Spleen (tissue), 11 donors: ENCODE data around the gene SHISA9. TPM values are rescaled to one million over a fixed set of nuclear protein-coding genes. Genes with fewer than 3 reads are reported as not detected.

Experiments used
- DNase-seq: peaks from one replicate; pipeline ENCODE4 v3.0.0-alpha.2; 2020
- H3K27ac ChIP-seq, 8 donors: fragments of 200-600 bp; sonication (generic) in 7 of 8; 1 replicate in 4 of 8; 2 replicates in 4 of 8; pipeline versions ENCODE4 v1.5.0 to v1.8.0; 2016 to 2021; ENCODE audit warnings: inconsistent platforms in 4 of 8, mild to moderate bottlenecking in 4 of 8, moderate library complexity in 1 of 8
- H3K27me3 ChIP-seq, 7 donors: fragments of 200-600 bp; sonication (generic) in 6 of 7; replicated peaks in 1 of 7; 1 replicate in 4 of 7; 2 replicates in 3 of 7; pipeline versions ENCODE4 v1.5.0 to v1.8.0; 2016 to 2021; ENCODE audit warnings: inconsistent platforms in 3 of 7, mild to moderate bottlenecking in 1 of 7
- H3K36me3 ChIP-seq, 6 donors: fragments of 200-600 bp; sonication (generic) in 5 of 6; 1 replicate in 4 of 6; 2 replicates in 2 of 6; pipeline versions ENCODE4 v1.5.0 to v1.8.0; 2016 to 2021; ENCODE audit warnings: inconsistent platforms in 2 of 6
- H3K4me1 ChIP-seq, 6 donors: fragments of 200-600 bp; sonication (generic) in 5 of 6; 1 replicate in 3 of 6; 2 replicates in 3 of 6; pipeline versions ENCODE4 v1.5.0 to v1.8.0; 2016 to 2021; ENCODE audit warnings: inconsistent platforms in 3 of 6
- H3K4me3 ChIP-seq, 8 donors: fragments of 200-600 bp; sonication (generic) in 7 of 8; 1 replicate in 4 of 8; 2 replicates in 4 of 8; pipeline versions ENCODE4 v1.5.0 to v1.8.0; 2016 to 2021; ENCODE audit warnings: inconsistent platforms in 4 of 8, mild to moderate bottlenecking in 4 of 8, moderate library complexity in 2 of 8
- H3K9me3 ChIP-seq, 8 donors: fragments of 200-600 bp; sonication (generic) in 7 of 8; 1 replicate in 4 of 8; 2 replicates in 4 of 8; pipeline versions ENCODE4 v1.5.0 to v1.8.0; 2016 to 2021; ENCODE audit warnings: inconsistent platforms in 4 of 8
- CTCF ChIP-seq, 11 experiments: fragments of 200-600 bp in 7 of 11; fragments of 450-650 bp in 4 of 11; sonication (generic) in 4 of 11; IDR thresholded peaks in 8 of 11; conservative IDR thresholded peaks in 3 of 11; 1 replicate in 7 of 11; 2 replicates in 4 of 11; pipeline versions ENCODE4 v1.4.0 to v1.8.0; 2016 to 2021; ENCODE audit warnings: antibody characterized with exemption in 11 of 11, inconsistent platforms in 4 of 11, mild to moderate bottlenecking in 1 of 11
- POLR2A ChIP-seq, 3 donors: fragments of 450-650 bp; IDR thresholded peaks; one replicate each; pipeline ENCODE4 v1.5.1; 2017; ENCODE audit warnings: antibody characterized with exemption in 3 of 3, mild to moderate bottlenecking in 1 of 3
- POLR2AphosphoS5 ChIP-seq, 3 donors: sonication (generic); formaldehyde crosslinking; IDR thresholded peaks; one replicate each; pipeline ENCODE4 v1.5.1; 2017; ENCODE audit warnings: antibody characterized with exemption in 3 of 3
- WGBS, 5 donors: extraction: QIAGEN DNeasy Blood & Tissue Kit in 3 of 5; methylation state at CpG; one replicate each; pipeline versions ENCODE4 v1.1.5 to v1.1.7; 2013 to 2018; 5-methylcytosine and 5-hydroxymethylcytosine counted together
- intact Hi-C: fragments of 100-400 bp; cut with DNase I; formaldehyde crosslinking; loops from one replicate; pipeline ENCODE4 v1.15.0; 2023; ENCODE audit warnings: low total_unique reads
- polyA plus RNA-seq, 3 donors: library from polyadenylated mRNA; stranded (reverse); fragments of 200-250 nt; gene quantifications; one replicate each; pipeline ENCODE4 v1.2.1, GENCODE V29; 2013
- total RNA-seq, 7 donors: library from RNA; depleted of rRNA in 3 of 7; stranded (reverse); fragments of >200 nt in 3 of 7; fragmentation: NEBNext Ultra II Directional in 4 of 7; extraction: Animal tissue kit (Norgen Biotek cat#: 25700) in 4 of 7; gene quantifications; one replicate each; pipeline versions ENCODE4 v1.1.0 to v1.2.1, GENCODE V29; 2016 to 2021
- donor health status: healthy with polysubstance abuse.
- donor health status: DM: no; HTN: no; CAD: no; lungs with moderate emphysema.
- donor health status: DM: no; HTN: no; CAD: no.
- donor health status: Bipolar disorder and iron deficiency.
- donor health status: healthy.
- donor health status: DM: no; HTN: no; CAD: no.
- donor health status: DM: yes; HTN: yes; CAD: no.

Gene SHISA9
- total and polyA plus RNA-seq, 10 donors, result 0.02 to 0.17 (median 0.05) TPM; not detected in 4

GRCh38 chr16:12942861-12943260 lies 41.5 kb downstream of the SHISA9 start:
- intact Hi-C loops, result no loop called here
- DNase-seq, result no peak
- peaks cover 0 to 21% (median 0%) of the 10 kb centered on the region in 7 donors for H3K27me3 ChIP-seq
- H3K36me3 ChIP-seq, result no peaks in the 10 kb centered on the region
- WGBS, 5 donors, result 64 to 72% (median 67%) methylated on average over 5 of the region's 5 CpGs
- H3K9me3 ChIP-seq, result peaks cover 0 to 6% (median 0%) of the 10 kb centered on the region in 8 donors
- no peaks in the 10 kb centered on the region for H3K4me1 ChIP-seq
- TF ChIP-seq CTCF (IDR thresholded peaks at IDR 0.05 in 8 of 11, conservative IDR thresholded peaks at IDR 0.05 in 3 of 11) (no peak), POLR2A (IDR thresholded peaks at IDR 0.05) (no peak), POLR2AphosphoS5 (IDR thresholded peaks at IDR 0.05) (no peak)
- H3K27ac ChIP-seq, result no peak overlapping the region
- no peak overlapping the region for H3K4me3 ChIP-seq

- DNase-seq, result no peak
- Histone ChIP-seq H3K4me3 (no peak overlapping the region), H3K27ac (no peak overlapping the region), H3K36me3 (no peaks in the 10 kb centered on the region), H3K9me3 (peaks cover 0 to 6% (median 0%) of the 10 kb centered on the region in 8 donors), H3K27me3 (peaks cover 0 to 14% (median 0%) of the 10 kb centered on the region in 7 donors), H3K4me1 (no peaks in the 10 kb centered on the region)
- intact Hi-C loops, result no loop called here
- TF ChIP-seq CTCF (IDR thresholded peaks at IDR 0.05 in 8 of 11, conservative IDR thresholded peaks at IDR 0.05 in 3 of 11) (no peak), POLR2A (IDR thresholded peaks at IDR 0.05) (no peak), POLR2AphosphoS5 (IDR thresholded peaks at IDR 0.05) (no peak)
- WGBS, 5 donors, result 71 to 82% (median 77%) methylated on average over 3 of the region's 3 CpGs
Observed at GRCh38 chr16:12944300-12944699, 42.9 kb downstream of the SHISA9 start.

GRCh38 chr16:12951392-12951791 lies 50.0 kb downstream of the SHISA9 start:
- Histone ChIP-seq H3K4me1 (no peaks in the 10 kb centered on the region), H3K4me3 (no peak overlapping the region), H3K27ac (no peak overlapping the region), H3K36me3 (no peaks in the 10 kb centered on the region), H3K9me3 (peaks cover 0 to 11% (median 0%) of the 10 kb centered on the region in 8 donors), H3K27me3 (no peaks in the 10 kb centered on the region)
- TF ChIP-seq CTCF (IDR thresholded peaks at IDR 0.05 in 8 of 11, conservative IDR thresholded peaks at IDR 0.05 in 3 of 11) (no peak), POLR2AphosphoS5 (IDR thresholded peaks at IDR 0.05) (no peak), POLR2A (IDR thresholded peaks at IDR 0.05) (no peak)
- intact Hi-C loops, result no loop called here
- WGBS, 5 donors, result 63 to 86% (median 78%) methylated on average over 1 of the region's 1 CpG
- no peak for DNase-seq

GRCh38 chr16:12951976-12952375 lies 50.6 kb downstream of the SHISA9 start:
- DNase-seq, result no peak
- Histone ChIP-seq H3K4me3 (no peak overlapping the region), H3K27ac (no peak overlapping the region), H3K4me1 (no peaks in the 10 kb centered on the region), H3K36me3 (no peaks in the 10 kb centered on the region), H3K27me3 (no peaks in the 10 kb centered on the region), H3K9me3 (peaks cover 0 to 11% (median 0%) of the 10 kb centered on the region in 8 donors)
- WGBS, 5 donors, result 83 to 92% (median 89%) methylated on average over 4 of the region's 4 CpGs
- TF ChIP-seq POLR2A (IDR thresholded peaks at IDR 0.05), result no peak
- TF ChIP-seq POLR2AphosphoS5 (IDR thresholded peaks at IDR 0.05), result no peak
- TF ChIP-seq CTCF (IDR thresholded peaks at IDR 0.05 in 8 of 11, conservative IDR thresholded peaks at IDR 0.05 in 3 of 11), result no peak
- intact Hi-C loops, result no loop called here
